MG63 (cell line): ENCODE measurements around the gene NSFL1C. TPM values are rescaled to one million over a fixed set of nuclear protein-coding genes. Genes with fewer than 3 reads are reported as not detected.

Source experiments
- DNase-seq: peaks from one replicate; pipeline ENCODE4 v3.0.0-alpha.2; 2020
- H3K27me3 ChIP-seq: fragments of 250-450 bp; sonication (Bioruptor Pico); 2 replicates; pipeline ENCODE4 v1.5.1; 2020; ENCODE audit warnings: mild to moderate bottlenecking, moderate library complexity
- H3K36me3 ChIP-seq: fragments of 250-450 bp; sonication (Bioruptor Pico); 2 replicates; pipeline ENCODE4 v1.5.1; 2020; ENCODE audit warnings: mild to moderate bottlenecking, moderate library complexity
- H3K4me3 ChIP-seq: fragments of 250-450 bp; sonication (Bioruptor Pico); 2 replicates; pipeline ENCODE4 v1.5.1; 2020; ENCODE audit warnings: mild to moderate bottlenecking, moderate library complexity
- H3K9me3 ChIP-seq: fragments of 250-450 bp; sonication (Bioruptor Pico); 2 replicates; pipeline ENCODE4 v1.5.1; 2020; ENCODE audit warnings: mild to moderate bottlenecking, moderate library complexity
- total RNA-seq: library from RNA; depleted of rRNA; stranded (reverse); fragments of >200 nt; shearing (Covaris generic); gene quantifications from 2 replicates; pipeline ENCODE4 v1.2.3, GENCODE V29; 2014; ENCODE audit warnings: low replicate concordance

Gene NSFL1C
- total RNA-seq, 1 experiment from 2014 or later: 57.6 TPM

DNA sequence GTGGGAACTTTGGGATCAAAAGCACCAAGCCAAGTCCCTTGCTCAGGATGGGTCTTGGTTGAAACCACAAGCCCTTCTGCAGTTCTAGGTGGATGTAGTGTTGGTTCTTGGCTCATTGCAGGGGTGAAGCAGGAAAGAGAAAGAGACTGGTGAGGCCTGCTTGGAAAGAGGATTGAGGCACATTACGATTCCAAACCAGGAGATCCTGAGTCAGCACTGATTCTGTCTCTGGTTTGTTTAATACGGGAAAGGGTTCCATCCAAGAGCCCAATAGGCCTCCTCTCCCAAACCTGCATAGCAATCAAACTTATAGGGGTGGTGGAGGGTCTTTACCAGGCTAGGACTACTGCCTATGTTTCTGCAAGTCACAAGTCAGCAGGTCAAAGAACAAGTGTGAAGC is 24.3 kb downstream of the NSFL1C start:
- H3K27me3 ChIP-seq: no peaks in the 10 kb centered on the region
- H3K4me3 ChIP-seq: no peak overlapping the region
- peaks cover 6% of the 10 kb centered on the region; the same call in 1 of the 2 replicates for H3K36me3 ChIP-seq
- no peaks in the 10 kb centered on the region for H3K9me3 ChIP-seq
- DNase-seq: no peak

DNA sequence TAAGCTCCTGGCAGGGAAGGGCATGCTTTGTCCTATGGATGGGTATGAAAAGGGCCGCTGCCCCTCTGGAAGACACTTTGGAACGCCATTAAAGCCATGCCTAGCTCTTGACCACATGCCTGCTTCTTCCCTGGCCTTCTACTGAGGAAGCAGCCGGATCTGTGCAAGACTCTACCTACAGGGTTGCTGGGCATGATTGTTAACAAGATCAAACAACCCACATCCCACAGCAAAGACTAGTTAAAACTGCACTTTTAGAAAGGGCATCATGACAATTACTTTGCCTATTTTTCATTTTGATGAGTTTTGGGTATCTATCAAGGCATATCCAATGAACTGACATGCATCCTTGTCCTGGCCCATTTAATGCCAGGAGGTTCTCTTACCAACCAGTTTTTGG is 25.5 kb downstream of the NSFL1C start:
- H3K36me3 ChIP-seq: peaks cover 6% of the 10 kb centered on the region; the same call in 1 of the 2 replicates
- no peak for DNase-seq
- no peaks in the 10 kb centered on the region for H3K27me3 ChIP-seq
- no peak overlapping the region for H3K4me3 ChIP-seq
- no peaks in the 10 kb centered on the region for H3K9me3 ChIP-seq

DNA sequence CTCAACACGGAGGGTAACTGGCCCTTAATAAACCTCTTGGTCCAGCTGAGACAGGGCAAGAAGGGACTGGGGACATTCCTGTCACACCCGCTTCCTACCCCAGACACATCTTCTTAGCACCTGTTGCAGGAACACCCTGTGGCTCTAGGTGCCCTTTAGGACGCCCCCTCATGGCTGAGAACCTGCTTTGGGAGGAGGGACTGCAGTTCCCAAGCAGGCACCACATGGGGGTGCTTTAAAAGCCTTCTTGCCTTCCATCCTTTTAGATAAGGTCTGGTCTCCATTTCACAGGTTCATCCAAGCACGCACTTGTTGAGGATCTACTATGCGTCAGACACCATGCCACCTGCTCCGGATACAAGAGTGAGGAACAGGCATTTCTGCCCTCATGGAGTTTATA is 26.6 kb downstream of the NSFL1C start:
- no peak for DNase-seq
- Histone ChIP-seq H3K36me3 (peaks cover 3% of the 10 kb centered on the region; the same call in 1 of the 2 replicates), H3K9me3 (no peaks in the 10 kb centered on the region), H3K4me3 (no peak overlapping the region), H3K27me3 (no peaks in the 10 kb centered on the region)

DNA sequence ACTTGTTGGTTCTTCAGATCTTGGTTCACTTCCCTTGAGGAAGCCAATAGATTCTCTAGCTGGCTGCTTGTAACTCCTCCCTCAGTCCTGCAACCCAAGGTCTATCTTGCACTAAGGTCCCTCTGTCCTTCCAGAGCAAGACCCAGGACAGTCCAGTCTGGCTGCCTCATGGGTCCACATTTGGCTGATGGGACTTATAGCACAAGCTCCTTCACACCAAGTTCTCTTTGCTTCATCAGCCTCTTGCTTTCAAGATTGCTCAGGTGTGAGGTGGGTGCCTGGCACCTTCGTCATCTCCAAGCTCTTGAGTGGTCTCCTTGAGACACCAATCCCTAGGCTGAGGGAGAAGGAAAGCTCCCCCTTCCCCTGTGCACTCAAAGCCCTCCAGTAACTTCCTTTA is 28.3 kb downstream of the NSFL1C start:
- Histone ChIP-seq H3K36me3 (no peaks in the 10 kb centered on the region; the same call in 1 of the 2 replicates), H3K27me3 (no peaks in the 10 kb centered on the region), H3K4me3 (no peak overlapping the region), H3K9me3 (no peaks in the 10 kb centered on the region)
- DNase-seq: no peak

DNA sequence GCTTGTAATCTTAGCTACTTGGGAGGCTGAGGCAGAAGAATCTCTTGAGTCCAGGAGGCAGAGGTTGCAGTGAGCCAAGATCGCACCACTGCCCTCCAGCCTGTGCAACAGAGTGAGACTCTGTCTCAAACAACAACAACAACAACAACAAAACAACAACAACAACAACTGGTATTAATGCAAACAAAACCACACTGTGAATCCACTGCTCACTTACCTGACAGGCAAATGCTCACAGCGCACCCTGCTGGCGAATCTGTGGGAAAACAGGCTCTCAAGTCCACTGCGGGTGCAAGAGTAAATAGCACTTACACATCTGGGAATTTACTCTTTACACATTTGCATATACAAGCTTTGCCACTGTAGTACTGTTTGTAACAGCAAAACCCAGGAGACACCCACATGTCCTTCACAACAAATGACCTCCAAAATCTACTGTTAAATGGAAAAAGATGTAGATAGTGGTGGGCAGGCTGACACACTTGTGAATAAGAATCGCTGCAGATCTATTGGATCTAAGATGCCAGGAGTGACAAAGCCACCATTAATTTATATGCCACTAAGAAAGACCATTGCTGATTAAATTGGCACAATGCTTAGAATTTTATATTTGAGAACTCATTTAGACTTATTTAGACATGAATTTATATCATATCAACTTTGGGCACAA is 29.3 kb downstream of the NSFL1C start:
- no peaks in the 10 kb centered on the region; the same call in 1 of the 2 replicates for H3K36me3 ChIP-seq
- peak; percentile 49 for DNase-seq
- no peaks in the 10 kb centered on the region for H3K9me3 ChIP-seq
- H3K27me3 ChIP-seq: no peaks in the 10 kb centered on the region
- H3K4me3 ChIP-seq: no peak overlapping the region

DNA sequence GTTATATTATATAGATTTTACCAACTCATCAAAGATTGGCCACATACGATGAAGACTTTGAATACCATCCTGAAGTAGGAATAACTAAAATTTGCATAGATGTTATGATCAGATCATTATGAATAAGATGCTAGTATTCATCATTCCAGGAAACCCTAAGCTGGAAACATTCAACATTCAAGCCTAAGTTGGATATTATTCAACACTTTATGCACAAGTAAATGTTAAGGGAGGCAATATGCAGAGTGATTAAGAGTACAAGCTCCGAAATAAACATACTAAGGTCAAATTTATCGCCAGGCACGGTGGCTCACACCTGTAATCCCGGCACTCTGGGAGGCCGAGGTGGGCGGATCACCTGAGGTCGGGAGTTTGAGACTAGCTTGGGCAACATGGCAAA is 30.4 kb downstream of the NSFL1C start:
- no peak for DNase-seq
- Histone ChIP-seq H3K27me3 (no peaks in the 10 kb centered on the region), H3K4me3 (no peak overlapping the region)

DNA sequence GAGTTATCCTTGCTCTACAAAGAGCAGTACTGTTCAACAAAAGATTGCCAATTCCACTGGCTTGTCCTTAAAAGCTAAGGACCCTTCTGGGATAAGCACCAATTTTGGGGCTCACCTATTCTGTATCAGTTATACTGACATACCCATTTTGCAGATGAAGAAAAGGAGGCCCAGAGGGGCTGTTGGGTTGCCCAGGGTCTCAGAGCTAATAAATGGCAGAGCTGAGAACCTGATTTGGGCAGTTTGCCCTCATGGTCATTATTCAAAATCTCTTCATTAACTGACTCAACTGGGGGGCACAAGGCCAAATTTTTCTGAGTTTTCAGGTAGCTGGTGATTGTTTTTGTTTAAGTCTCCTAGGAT is 31.3 kb downstream of the NSFL1C start:
- no peak overlapping the region for H3K4me3 ChIP-seq
- no peak for DNase-seq
- no peaks in the 10 kb centered on the region for H3K9me3 ChIP-seq
- no peaks in the 10 kb centered on the region for H3K36me3 ChIP-seq
- no peaks in the 10 kb centered on the region for H3K27me3 ChIP-seq

More for the DNA sequence above, 30.4 kb downstream of the NSFL1C start:
- H3K9me3 ChIP-seq: no peaks in the 10 kb centered on the region
- no peaks in the 10 kb centered on the region for H3K36me3 ChIP-seq

DNA sequence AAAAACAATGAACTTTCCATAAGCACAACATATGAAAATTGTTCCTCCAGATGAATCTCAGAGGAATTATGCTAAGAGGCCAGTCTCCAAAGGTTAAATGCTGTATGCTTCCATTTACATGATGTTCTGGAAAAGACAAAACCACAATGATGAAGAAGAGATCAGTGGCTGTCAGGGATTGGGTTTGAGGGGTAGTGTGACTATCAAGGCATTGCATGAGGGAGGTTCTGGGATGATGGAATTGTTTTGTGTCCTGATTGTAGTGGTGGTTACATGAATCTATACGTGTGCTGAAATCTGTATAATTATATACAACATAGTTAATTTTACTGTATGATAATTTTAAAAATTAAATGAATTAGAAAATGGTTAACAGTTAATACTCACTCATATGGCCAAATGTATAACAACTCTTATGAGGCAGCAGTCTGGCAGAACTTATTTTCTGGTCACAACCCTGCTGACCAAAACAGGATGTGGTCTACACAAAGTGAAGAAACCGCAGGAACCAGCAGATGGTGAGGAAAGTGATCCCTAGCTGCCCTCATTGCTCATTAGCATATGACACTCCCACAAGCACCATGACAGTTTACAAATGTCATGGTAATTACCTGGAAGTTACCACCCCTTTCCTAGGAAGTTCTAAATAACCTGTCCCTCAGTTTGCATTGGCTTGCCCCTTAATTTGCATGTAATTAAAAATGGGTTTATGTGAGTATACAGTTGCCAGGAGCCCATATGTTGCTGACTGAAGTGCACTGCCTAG is 31.9 kb downstream of the NSFL1C start:
- H3K9me3 ChIP-seq: no peaks in the 10 kb centered on the region
- no peak overlapping the region for H3K4me3 ChIP-seq
- H3K27me3 ChIP-seq: no peaks in the 10 kb centered on the region
- peak; percentile 61 for DNase-seq
- no peaks in the 10 kb centered on the region for H3K36me3 ChIP-seq

DNA sequence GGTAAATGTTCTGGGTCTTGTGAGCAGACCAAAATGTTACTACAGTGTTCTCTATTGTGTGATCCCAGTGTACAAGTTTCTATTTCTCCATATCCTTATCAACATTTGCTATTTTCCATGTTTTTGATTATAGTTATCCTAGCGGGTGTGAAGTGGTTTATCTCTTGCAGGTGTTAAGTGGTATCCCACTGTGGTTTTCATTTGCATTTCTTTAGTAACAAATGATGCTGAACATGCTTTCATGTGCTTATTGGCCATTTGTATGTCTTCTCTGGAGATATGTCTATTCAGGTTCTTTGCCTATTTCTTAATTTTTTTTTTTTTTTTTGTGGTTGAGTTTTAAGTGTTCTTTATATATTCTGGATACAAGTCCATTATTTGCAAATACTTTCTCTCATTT is 35.5 kb downstream of the NSFL1C start:
- Histone ChIP-seq H3K36me3 (no peaks in the 10 kb centered on the region), H3K4me3 (no peak overlapping the region), H3K27me3 (no peaks in the 10 kb centered on the region), H3K9me3 (no peaks in the 10 kb centered on the region)
- DNase-seq: no peak

DNA sequence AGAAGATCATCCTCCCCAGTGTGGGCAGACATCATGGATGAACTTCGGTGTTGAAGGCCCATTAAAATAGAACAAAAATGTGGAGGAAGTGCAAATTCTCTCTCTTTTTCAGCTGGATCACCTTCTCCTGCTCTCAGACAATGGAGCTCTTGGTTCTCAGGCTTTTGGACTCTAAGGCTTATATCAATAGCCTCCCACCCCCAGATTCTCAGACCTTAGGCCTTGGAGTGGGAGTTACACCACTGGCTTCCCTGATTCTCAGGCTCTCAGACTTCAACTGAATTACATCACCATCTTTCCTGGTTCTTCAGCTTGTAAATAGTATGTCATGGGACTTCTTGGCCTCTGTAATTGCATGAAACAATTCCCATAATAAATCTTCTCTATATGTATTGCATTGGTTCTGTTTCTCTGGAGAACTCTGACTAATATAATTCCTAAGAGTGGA is 36.6 kb downstream of the NSFL1C start:
- Histone ChIP-seq H3K4me3 (no peak overlapping the region), H3K36me3 (no peaks in the 10 kb centered on the region), H3K9me3 (no peaks in the 10 kb centered on the region), H3K27me3 (no peaks in the 10 kb centered on the region)
- DNase-seq: no peak

DNA sequence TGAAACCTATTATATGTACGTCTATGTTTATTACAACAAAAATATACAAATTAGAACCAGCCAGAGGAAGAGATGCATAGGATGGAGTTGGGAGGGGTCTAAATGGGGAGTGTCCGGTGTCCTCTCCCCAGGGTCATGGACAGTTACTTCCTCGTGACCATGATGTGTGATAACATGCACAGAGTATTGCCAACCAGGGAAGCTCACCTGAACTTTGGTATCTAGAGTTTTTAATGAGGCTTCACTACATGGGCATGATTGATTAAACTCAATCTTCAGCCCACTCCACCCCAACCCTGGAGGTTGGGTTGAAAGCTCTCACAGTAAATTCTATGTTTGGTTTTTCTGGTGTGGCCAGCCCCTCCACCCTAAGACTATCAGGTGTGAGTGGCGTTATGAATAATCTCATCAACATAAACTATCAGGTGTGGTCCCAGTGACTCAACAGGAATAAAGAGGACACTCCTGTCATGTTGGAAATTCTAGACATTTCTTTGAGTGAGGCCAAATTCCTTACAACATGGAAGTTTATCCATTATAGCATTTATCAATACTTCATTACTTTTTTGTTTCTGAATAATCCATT is 37.4 kb downstream of the NSFL1C start:
- DNase-seq: no peak
- H3K36me3 ChIP-seq: no peaks in the 10 kb centered on the region
- H3K9me3 ChIP-seq: no peaks in the 10 kb centered on the region
- H3K27me3 ChIP-seq: no peaks in the 10 kb centered on the region
- no peak overlapping the region for H3K4me3 ChIP-seq

DNA sequence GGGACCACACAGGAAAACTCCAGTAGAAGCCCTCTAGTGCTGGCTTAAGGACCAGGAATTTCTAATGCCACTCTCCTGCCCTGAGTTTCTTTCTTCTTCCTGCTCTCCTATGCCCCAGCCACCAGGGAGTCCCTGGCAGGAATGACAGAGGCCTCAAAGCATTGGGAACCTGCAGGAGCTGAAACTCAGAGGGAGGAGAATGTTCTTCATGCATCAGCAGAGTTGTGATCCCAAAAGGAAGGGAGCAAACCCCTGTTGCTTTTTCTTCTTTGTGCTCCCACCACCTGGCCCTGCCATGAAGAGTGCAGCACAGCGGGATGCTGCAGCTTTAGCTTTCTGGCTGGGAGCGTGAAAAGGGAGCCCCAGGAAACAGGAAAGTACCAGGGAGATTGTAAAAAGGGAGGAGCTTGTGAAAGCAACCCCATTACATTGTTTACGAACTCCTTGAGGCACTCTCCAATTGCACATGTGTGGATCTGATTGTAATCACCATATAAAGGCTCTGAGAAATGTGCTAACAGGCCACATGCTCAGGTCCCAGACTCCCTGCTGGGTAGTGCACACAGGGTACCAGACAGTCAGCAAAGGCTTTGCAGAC is 39.1 kb downstream of the NSFL1C start:
- no peak overlapping the region for H3K4me3 ChIP-seq
- H3K36me3 ChIP-seq: no peaks in the 10 kb centered on the region
- H3K27me3 ChIP-seq: no peaks in the 10 kb centered on the region
- H3K9me3 ChIP-seq: no peaks in the 10 kb centered on the region
- no peak for DNase-seq

DNA sequence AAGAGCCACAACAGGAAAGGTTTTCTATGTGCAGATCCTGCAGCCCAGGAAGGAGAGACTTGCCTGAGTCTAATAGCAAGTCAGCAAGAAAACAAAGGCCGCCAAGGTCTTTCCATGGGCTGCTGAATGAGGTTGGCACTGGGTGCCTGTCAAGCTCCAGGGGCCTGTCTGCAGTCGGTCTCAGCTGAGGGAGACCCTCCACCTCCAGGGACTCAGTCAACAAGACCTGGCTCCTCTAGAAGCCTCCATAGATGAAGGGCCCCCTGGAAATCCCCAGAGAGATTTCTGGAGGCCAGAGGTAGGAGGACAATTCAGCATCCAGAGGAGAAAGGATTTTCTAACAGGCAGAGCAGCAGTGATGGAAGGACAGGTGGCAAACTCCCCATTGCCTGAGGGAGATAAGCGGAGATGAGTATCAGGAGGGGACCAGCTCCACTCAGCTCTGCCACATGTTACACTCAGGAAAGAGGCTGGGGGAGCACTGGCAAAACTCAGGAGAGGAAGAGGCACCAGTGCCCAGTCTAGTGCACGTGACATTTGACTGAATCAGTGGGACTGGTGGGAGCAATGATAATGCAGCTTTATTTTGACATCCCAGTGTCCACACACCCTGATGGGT is 40.3 kb downstream of the NSFL1C start:
- H3K27me3 ChIP-seq: no peaks in the 10 kb centered on the region
- H3K36me3 ChIP-seq: no peaks in the 10 kb centered on the region
- no peaks in the 10 kb centered on the region for H3K9me3 ChIP-seq
- no peak for DNase-seq
- no peak overlapping the region for H3K4me3 ChIP-seq

DNA sequence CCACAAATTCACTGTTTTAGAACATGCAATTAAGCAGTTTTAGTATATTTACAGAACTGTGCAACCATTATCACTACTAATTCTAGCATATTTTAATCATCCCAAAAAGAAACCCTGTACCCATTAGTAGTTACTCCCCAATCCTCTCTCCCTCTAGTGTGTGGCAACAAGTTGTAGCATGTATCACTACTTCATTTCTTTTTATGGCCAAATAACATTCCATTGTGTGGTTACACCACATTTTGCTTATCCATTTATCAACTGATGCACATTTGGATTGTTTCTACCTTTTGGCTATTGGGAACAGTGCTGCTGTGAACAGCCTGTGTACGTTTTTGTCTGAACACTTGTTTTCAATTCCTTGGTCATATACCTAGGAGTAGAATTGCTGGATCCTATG is 42.3 kb downstream of the NSFL1C start:
- H3K9me3 ChIP-seq: no peaks in the 10 kb centered on the region
- no peak overlapping the region for H3K4me3 ChIP-seq
- no peaks in the 10 kb centered on the region for H3K36me3 ChIP-seq
- H3K27me3 ChIP-seq: no peaks in the 10 kb centered on the region
- no peak for DNase-seq

DNA sequence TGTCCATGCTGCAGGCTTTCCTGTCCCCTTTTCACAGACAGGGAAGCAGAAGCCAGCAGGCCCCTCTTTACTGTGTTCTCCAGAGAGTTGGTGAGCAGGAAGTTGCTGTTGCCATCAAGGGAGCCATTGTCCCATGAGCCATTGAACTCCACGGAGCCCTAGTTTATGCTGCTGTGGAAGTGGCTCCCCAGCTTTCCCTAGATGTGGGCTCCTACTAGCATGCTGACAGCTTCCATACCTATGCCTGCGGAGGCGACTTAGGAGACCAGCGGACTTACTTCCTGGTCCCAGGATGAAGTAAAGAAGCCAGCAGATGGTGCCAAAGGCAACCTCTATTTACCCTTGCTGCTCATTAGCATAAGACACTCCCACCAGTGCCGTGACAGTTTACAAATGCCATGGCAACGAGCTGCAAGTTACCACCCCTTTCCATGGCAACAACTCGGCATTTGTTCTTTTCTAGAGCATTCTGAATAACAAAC is 43.0 kb downstream of the NSFL1C start:
- no peak overlapping the region for H3K4me3 ChIP-seq
- DNase-seq: no peak
- H3K36me3 ChIP-seq: no peaks in the 10 kb centered on the region
- H3K27me3 ChIP-seq: no peaks in the 10 kb centered on the region
- H3K9me3 ChIP-seq: peaks cover 1% of the 10 kb centered on the region; the same call in 1 of the 2 replicates

DNA sequence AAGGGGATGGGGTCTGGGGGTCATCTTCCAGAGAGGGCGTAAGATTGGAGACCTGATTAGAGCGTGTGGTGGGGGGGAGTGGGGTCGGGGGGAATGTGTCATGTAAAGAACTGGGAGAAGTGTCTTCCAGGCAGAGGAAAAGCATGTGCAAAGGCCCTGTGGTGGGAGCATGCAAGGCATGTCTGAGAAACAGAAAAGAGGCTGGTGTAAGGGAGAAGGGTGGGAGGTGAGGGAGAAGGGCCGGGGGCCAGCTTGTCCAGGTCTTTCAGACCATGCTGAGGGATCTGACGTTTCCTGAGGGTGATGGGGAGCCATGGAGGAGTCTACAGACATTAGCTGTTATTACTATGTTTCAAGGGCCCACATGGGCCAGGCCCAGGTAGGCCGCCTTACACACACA is 43.4 kb downstream of the NSFL1C start:
- DNase-seq: no peak
- H3K9me3 ChIP-seq: peaks cover 3% of the 10 kb centered on the region; the same call in 1 of the 2 replicates
- no peak overlapping the region for H3K4me3 ChIP-seq
- H3K36me3 ChIP-seq: no peaks in the 10 kb centered on the region
- no peaks in the 10 kb centered on the region for H3K27me3 ChIP-seq

DNA sequence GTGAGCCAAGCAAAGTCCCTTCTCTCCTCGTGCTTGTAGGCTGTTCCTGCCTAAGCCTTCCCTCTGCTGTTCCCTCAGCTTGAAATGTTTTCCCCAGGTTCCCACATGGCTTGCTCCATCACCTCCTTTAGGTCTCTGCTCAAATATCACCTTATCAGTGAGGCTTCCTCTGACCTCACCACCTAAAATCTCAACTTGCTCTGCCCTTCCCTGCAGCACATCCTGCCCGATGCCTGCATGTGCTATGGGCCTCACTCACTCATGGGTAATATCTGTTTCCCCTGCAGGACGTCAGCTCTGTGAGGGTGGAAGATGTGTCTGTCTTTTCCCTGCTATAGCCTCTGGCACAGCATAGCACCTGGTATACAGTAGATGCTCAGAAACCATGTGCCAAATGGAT is 43.9 kb downstream of the NSFL1C start:
- no peak overlapping the region for H3K4me3 ChIP-seq
- H3K36me3 ChIP-seq: no peaks in the 10 kb centered on the region
- no peaks in the 10 kb centered on the region for H3K27me3 ChIP-seq
- DNase-seq: no peak
- H3K9me3 ChIP-seq: peaks cover 3% of the 10 kb centered on the region; the same call in 1 of the 2 replicates
